GM23338 (cell line): Measurements from ENCODE around the gene ERN1. TPM values are rescaled to one million over a fixed set of nuclear protein-coding genes. Genes with fewer than 3 reads are reported as not detected.

Source experiments
- ATAC-seq: fragments of 200-7000 bp; cut with Tn5 transposase; 3 replicates; pipeline ENCODE4 v1.9.1; 2020
- DNase-seq: peaks from one replicate; pipeline ENCODE4 v3.0.0-alpha.2; 2015; ENCODE audit warnings: low spot score
- H2AFZ ChIP-seq: fragments of 200-600 bp; sonication (generic); 2 replicates; pipeline ENCODE4 v1.8.0; 2016; ENCODE audit warnings: antibody characterized with exemption, mild to moderate bottlenecking, moderate library complexity
- H3F3A ChIP-seq: fragments of 200-600 bp; sonication (generic); replicated peaks from 2 replicates; pipeline ENCODE4 v1.8.0; 2017; ENCODE audit warnings: antibody characterized with exemption, mixed run types, low read depth
- H3K27ac ChIP-seq: fragments of 200-600 bp; sonication (generic); 2 replicates; pipeline ENCODE4 v1.6.1; 2016; ENCODE audit warnings: low read depth
- H3K27me3 ChIP-seq: fragments of 200-600 bp; sonication (generic); 2 replicates; pipeline ENCODE4 v1.8.0; 2016; ENCODE audit warnings: mild to moderate bottlenecking, mixed run types, moderate library complexity; ENCODE audit not compliant: insufficient read depth
- H3K36me3 ChIP-seq: fragments of 200-600 bp; sonication (generic); 2 replicates; pipeline ENCODE4 v1.8.0; 2016; ENCODE audit warnings: mild to moderate bottlenecking; ENCODE audit not compliant: insufficient read depth
- H3K4me1 ChIP-seq: fragments of 200-600 bp; sonication (generic); 2 replicates; pipeline ENCODE4 v1.8.0; 2016; ENCODE audit warnings: mild to moderate bottlenecking, moderate library complexity; ENCODE audit not compliant: insufficient read depth
- H3K4me2 ChIP-seq: fragments of 200-600 bp; sonication (generic); 2 replicates; pipeline ENCODE4 v1.7.1; 2017; ENCODE audit warnings: mixed run types
- H3K4me3 ChIP-seq: fragments of 200-600 bp; sonication (generic); 2 replicates; pipeline ENCODE4 v1.6.1; 2016; ENCODE audit warnings: mixed run types
- H3K79me2 ChIP-seq: fragments of 200-600 bp; sonication (generic); replicated peaks from 2 replicates; pipeline ENCODE4 v1.8.0; 2017; ENCODE audit warnings: mild to moderate bottlenecking; ENCODE audit not compliant: insufficient read depth
- H3K9me2 ChIP-seq: fragments of 200-600 bp; sonication (generic); 2 replicates; pipeline ENCODE4 v1.8.0; 2017; ENCODE audit not compliant: insufficient read depth
- H4K20me1 ChIP-seq: fragments of 200-600 bp; sonication (generic); replicated peaks from 2 replicates; pipeline ENCODE4 v1.8.0; 2017; ENCODE audit warnings: mild to moderate bottlenecking; ENCODE audit not compliant: insufficient read depth
- H3K27ac Mint-ChIP-seq: 2 replicates; pipeline ENCODE4 v1.8.0; 2020; ENCODE audit warnings: inconsistent platforms, mild to moderate bottlenecking, moderate library complexity, mixed read lengths
- H3K27me3 Mint-ChIP-seq: 3 replicates; pipeline ENCODE4 v1.8.0; 2022; ENCODE audit warnings: low read depth, mild to moderate bottlenecking, moderate library complexity, mixed read lengths, inconsistent platforms; ENCODE audit not compliant: insufficient read depth, poor library complexity
- H3K36me3 Mint-ChIP-seq: 3 replicates; pipeline ENCODE4 v1.8.0; 2021; ENCODE audit warnings: low read depth, mild to moderate bottlenecking, inconsistent platforms, moderate library complexity, mixed read lengths
- H3K4me1 Mint-ChIP-seq: 3 replicates; pipeline ENCODE4 v1.8.0; 2020; ENCODE audit warnings: mild to moderate bottlenecking, inconsistent platforms, mixed read lengths
- H3K4me3 Mint-ChIP-seq: 3 replicates; pipeline ENCODE4 v1.8.0; 2021; ENCODE audit warnings: moderate library complexity, mild to moderate bottlenecking, inconsistent platforms, mixed read lengths
- H3K9me3 Mint-ChIP-seq: 3 replicates; pipeline ENCODE4 v1.8.0; 2020; ENCODE audit warnings: moderate library complexity, mild to moderate bottlenecking, inconsistent platforms, mixed read lengths
- CREB1 ChIP-seq: fragments of 250-450 bp; sonication (Bioruptor Pico); IDR thresholded peaks from 2 replicates; pipeline ENCODE4 v1.5.0; 2020; ENCODE audit warnings: low read depth, mild to moderate bottlenecking, moderate library complexity
- EZH2phosphoT487 ChIP-seq: fragments of 200-600 bp; sonication (generic); IDR thresholded peaks from one replicate; pipeline ENCODE4 v1.8.1; 2018; ENCODE audit warnings: antibody characterized with exemption; ENCODE audit not compliant: unreplicated experiment
- POLR2AphosphoS5 ChIP-seq: IDR thresholded peaks from 2 replicates; pipeline ENCODE4 v1.6.1; 2016; ENCODE audit warnings: antibody characterized with exemption, low read depth
- ZNF114 ChIP-seq: fragments of 250-450 bp; sonication (Bioruptor Pico); IDR thresholded peaks from 2 replicates; pipeline ENCODE4 v1.5.0; 2020; ENCODE audit warnings: mild to moderate bottlenecking, moderate library complexity
- ZNF331 ChIP-seq: fragments of 250-450 bp; sonication (Bioruptor Pico); IDR thresholded peaks from 2 replicates; pipeline ENCODE4 v1.5.0; 2020; ENCODE audit warnings: low read depth, mild to moderate bottlenecking, moderate library complexity
- polyA plus RNA-seq: library from polyadenylated mRNA; unstranded; fragments of >200 nt; fragmentation: Nextera tagmentation; extraction: Ambion mirVana; gene quantifications from 2 replicates; pipeline ENCODE4 v1.2.1, GENCODE V29; 2016
- total RNA-seq: library from RNA; depleted of rRNA; stranded (reverse); fragments of >200 nt; shearing (Covaris generic); gene quantifications from 2 replicates; pipeline ENCODE4 v1.2.3, GENCODE V29; 2014
- TF ChIP-seq, protein P1 (sequence below), 2 experiments: fragments of 200-600 bp in 1 of 2; sonication (generic) in 1 of 2; conservative IDR thresholded peaks; 2 replicates each; pipeline versions ENCODE4 v1.5.1 to v1.6.1; 2016 to 2017; ENCODE audit warnings: antibody characterized with exemption in 2 of 2, low read depth in 2 of 2, mild to moderate bottlenecking in 2 of 2, moderate library complexity in 1 of 2

The ERN1 gene
- total and polyA plus RNA-seq, 2 experiments from 2014 or later, result 5.9 to 7.5 TPM

DNA sequence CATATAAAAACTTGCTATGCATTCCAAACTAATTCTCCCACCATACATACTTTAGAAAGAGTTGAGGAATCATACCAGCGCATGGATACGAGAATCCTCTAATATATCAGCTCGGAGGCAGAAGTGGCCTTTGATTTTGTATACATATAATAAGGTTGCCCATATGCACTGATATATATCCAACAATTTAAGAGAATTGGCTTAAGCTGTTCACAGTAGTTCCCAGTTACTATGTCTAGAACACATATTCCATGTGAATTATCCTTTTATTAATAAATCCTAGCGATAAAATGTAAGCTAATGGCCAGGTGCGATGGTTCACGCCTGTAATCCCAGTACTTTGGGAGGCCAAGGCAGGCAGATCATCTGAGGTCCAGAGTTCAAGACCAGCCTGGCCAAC is 19.3 kb upstream of the ERN1 start (continued):
- TF ChIP-seq, protein P1, sequence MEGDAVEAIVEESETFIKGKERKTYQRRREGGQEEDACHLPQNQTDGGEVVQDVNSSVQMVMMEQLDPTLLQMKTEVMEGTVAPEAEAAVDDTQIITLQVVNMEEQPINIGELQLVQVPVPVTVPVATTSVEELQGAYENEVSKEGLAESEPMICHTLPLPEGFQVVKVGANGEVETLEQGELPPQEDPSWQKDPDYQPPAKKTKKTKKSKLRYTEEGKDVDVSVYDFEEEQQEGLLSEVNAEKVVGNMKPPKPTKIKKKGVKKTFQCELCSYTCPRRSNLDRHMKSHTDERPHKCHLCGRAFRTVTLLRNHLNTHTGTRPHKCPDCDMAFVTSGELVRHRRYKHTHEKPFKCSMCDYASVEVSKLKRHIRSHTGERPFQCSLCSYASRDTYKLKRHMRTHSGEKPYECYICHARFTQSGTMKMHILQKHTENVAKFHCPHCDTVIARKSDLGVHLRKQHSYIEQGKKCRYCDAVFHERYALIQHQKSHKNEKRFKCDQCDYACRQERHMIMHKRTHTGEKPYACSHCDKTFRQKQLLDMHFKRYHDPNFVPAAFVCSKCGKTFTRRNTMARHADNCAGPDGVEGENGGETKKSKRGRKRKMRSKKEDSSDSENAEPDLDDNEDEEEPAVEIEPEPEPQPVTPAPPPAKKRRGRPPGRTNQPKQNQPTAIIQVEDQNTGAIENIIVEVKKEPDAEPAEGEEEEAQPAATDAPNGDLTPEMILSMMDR (conservative IDR thresholded peaks at IDR 0.05; ENCODE audit: low read depth in 2 of 2), result no peak
- TF ChIP-seq EZH2phosphoT487, result no peak

- no peak overlapping the region for H3K27ac Mint-ChIP-seq
- Histone ChIP-seq H3K9me2 (no peaks in the 10 kb centered on the region), H2AFZ (no peak overlapping the region), H3K27me3 (no peaks in the 10 kb centered on the region), H3K4me2 (no peak overlapping the region), H3K4me1 (peaks cover 11% of the 10 kb centered on the region), H3K4me3 (no peak overlapping the region), H3K36me3 (no peaks in the 10 kb centered on the region), H3K79me2 (no peaks in the 10 kb centered on the region), H4K20me1 (no peaks in the 10 kb centered on the region), H3K27ac (peak overlapping the region; percentile 85), H3F3A (peaks cover 24% of the 10 kb centered on the region; the same call in 1 of the 2 replicates)
- ATAC-seq (no peak), DNase-seq (peak; percentile 14)
- H3K4me1 Mint-ChIP-seq, result peaks cover 28% of the 10 kb centered on the region
- no peaks in the 10 kb centered on the region; the same call in 2 of the 3 replicates for H3K9me3 Mint-ChIP-seq
- TF ChIP-seq, protein P1 (conservative IDR thresholded peaks at IDR 0.05; ENCODE audit: low read depth in 2 of 2), result peak in 1 of 2 experiments; percentile 36; a peak in 2 of 4 replicates
- TF ChIP-seq CREB1 (CRISPR knock-in tag), result 0 out of 2 replicates have a peak, but pooled peaks have one; percentile 28
- no peak for TF ChIP-seq ZNF331 (CRISPR knock-in tag)
- TF ChIP-seq ZNF114 (CRISPR knock-in tag), result no peak
- peaks cover 29% of the 10 kb centered on the region for H3K36me3 Mint-ChIP-seq
- 0 out of 3 replicates have a peak overlapping the region, but pooled peaks have one; percentile 0 for H3K4me3 Mint-ChIP-seq
- H3K27me3 Mint-ChIP-seq, result peaks cover 10% of the 10 kb centered on the region
These were observed 18.8 kb upstream of the ERN1 start for GRCh38 chr17:64148699-64149098.

DNA sequence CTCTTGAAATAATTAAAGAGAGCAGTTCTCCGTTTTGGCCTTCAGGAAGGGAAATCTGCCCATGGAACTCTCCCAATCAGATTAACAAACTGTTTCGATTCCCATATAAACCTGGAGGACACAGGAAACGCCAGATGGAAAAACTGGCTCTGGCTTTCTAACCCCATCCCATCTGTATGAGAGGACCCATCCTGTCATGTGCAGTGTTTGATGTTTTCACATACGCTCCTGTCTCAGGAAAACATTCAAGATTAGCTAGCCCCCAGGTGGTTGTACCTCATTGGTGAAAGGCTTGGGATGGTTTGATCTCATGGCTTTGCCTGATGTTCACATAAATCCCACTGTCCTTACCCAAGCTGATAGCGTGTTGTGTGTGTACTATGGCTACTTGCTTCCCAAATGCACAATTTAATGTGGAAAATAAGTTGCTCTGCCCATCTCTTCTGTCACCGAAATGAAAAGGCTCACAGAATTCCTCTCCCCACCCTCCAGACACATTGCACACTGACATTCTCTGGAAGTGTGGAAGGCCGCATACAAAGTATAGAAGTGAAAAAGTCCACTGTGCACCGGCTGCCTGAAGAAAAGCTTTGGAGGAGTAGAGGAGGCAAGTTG is 18.2 kb upstream of the ERN1 start:
- no peaks in the 10 kb centered on the region for H3K9me2 ChIP-seq
- H2AFZ ChIP-seq, result no peak overlapping the region
- no peak overlapping the region; the same call in 1 of the 3 replicates for H3K4me3 Mint-ChIP-seq
- peak; percentile 25 for DNase-seq
- H4K20me1 ChIP-seq, result no peaks in the 10 kb centered on the region
- no peaks in the 10 kb centered on the region for H3K36me3 ChIP-seq
- no peak overlapping the region for H3K27ac Mint-ChIP-seq
- H3K4me3 ChIP-seq, result no peak overlapping the region; the same call in 1 of the 2 replicates
- H3K27me3 ChIP-seq, result no peaks in the 10 kb centered on the region
- H3K4me1 ChIP-seq, result peaks cover 11% of the 10 kb centered on the region
- H3K79me2 ChIP-seq, result no peaks in the 10 kb centered on the region
- H3K4me2 ChIP-seq, result 0 out of 2 replicates have a peak overlapping the region, but pooled peaks have one; percentile 88
- H3K9me3 Mint-ChIP-seq, result no peaks in the 10 kb centered on the region; the same call in 2 of the 3 replicates
- peak; percentile 70; the same call in 1 of the 2 replicates for TF ChIP-seq POLR2AphosphoS5
- TF ChIP-seq ZNF331 (CRISPR knock-in tag), result no peak
- peaks cover 29% of the 10 kb centered on the region for H3K36me3 Mint-ChIP-seq
- peaks cover 24% of the 10 kb centered on the region; the same call in 1 of the 2 replicates for H3F3A ChIP-seq
- H3K27me3 Mint-ChIP-seq, result peaks cover 10% of the 10 kb centered on the region
- ATAC-seq, result no peak
- H3K4me1 Mint-ChIP-seq, result peaks cover 28% of the 10 kb centered on the region
- peak overlapping the region; percentile 85 for H3K27ac ChIP-seq
